Stimulated activated CD8-positive, alpha-beta memory T cell treated with anti-CD3 and anti-CD28 coated beads, Interleukin-12 subunit alpha, Interleukin-12 subunit beta, amount 100 ng/mL, for 4 hours (primary cell): ENCODE measurements around the gene CMPK2.
A peak's percentile ranks its signal among the peaks of the same experiment; 100 is the strongest.
"Not testable (repeated sequence)": the region's sequence is repeated elsewhere in the genome, so short reads cannot be mapped to it uniquely, and the experiment has no call there.

ENCODE experiments used
- DNase-seq: peaks from one replicate; pipeline ENCODE4 v3.0.0-alpha.2; 2020; ENCODE audit warnings: low read depth

CMPK2 gene

DNA sequence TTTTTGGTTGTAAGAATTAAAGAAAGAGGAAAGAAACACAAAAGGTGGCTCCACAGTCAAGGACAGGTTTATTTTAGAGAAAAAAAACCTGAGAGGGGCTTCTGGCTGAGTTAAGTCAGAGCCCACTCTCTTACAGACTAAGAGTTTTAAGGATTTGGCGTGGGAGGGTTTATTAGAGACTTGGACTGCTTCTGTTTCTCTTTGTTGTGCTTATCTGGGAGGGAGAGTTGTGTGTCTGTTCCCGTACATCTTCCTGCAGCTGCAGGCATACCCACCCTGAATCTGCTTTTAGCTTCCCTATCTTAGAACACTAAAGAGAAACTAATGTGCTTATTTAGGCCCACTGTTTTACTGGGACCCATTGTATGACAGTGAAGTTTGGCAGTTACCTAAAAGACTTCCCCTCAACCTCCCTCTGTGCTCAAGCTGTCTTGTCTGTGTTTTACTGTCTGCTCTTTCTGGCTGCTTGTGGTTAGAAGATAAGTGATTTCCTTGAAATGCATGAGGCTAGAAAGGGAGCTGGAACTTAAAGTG lies 14.6 kb upstream of the CMPK2 start:
- no peak for DNase-seq

DNA sequence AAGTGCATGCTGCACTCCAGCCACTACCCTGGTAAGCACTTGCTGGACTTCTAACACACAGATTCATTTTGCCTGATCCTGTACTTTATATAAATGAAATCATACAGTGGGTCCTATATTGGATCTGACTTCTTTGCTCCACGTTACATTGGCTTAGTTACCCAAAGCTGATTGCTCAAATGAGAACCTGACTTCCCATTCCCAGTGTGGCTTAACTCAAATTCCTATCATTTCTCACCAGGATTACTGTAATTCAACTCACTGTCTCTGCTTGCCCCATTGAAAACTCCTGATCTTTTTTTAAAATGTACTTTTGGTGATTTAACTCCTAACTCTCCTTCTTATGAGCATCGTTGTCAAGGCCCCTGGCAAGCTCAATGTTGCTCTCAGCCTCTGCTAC lies 13.3 kb upstream of the CMPK2 start:
- DNase-seq: no peak

DNA sequence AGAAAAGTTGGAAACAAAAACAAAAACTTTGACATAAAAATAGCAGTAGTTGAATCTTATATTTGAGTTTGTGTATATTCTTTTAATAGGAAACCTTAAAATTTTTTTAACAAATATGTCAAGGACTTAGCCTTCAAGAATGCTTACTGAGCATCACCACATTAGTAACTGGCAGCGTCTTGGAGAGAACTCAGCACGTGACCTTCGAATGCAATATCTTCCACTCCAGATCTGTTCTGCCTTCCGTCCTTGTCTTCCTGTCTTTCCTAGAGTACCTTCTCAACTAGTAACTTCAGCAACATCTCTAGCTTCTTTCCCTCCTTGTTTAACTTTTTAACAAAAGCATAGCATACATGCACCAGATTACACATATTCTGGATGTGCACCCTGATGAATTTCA lies 12.8 kb upstream of the CMPK2 start:
- no peak for DNase-seq

DNA sequence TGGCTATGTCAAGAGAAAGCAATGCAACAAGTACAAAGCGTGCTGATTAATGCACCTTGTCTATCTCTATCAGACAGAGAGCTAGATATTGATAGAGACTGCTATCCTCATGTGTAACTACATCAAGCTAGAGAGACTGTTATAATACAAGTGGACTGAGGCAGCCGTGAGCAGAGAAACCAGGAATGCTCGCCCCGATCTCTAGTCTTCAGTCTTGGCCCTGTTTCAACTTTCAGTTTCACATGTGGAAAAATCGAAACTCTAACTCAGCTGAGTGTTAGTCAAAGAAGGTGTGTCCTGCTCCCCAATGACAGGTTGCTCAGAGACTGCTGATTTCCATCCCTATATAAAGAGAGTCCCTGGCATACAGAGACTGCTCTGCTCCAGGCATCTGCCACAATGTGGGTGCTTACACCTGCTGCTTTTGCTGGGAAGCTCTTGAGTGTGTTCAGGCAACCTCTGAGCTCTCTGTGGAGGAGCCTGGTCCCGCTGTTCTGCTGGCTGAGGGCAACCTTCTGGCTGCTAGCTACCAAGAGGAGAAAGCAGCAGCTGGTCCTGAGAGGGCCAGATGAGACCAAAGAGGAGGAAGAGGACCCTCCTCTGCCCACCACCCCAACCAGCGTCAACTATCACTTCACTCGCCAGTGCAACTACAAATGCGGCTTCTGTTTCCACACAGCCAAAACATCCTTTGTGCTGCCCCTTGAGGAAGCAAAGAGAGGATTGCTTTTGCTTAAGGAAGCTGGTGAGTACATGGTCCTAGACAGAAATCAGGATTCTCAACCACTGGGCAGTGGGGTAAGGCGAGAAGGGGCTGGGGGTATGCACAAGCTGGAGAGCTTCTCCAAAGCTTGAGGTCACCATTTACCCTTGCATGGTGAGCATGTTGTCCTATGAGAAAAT lies 11.9 kb upstream of the CMPK2 start, which contains the start of gene RSAD2:
Gene RSAD2, plus strand, starts transcription at position 376 of the 903 bp plus-strand sequence. Its CDS starts 24 bp downstream, at position 400.
- peak; percentile 6 for DNase-seq

DNA sequence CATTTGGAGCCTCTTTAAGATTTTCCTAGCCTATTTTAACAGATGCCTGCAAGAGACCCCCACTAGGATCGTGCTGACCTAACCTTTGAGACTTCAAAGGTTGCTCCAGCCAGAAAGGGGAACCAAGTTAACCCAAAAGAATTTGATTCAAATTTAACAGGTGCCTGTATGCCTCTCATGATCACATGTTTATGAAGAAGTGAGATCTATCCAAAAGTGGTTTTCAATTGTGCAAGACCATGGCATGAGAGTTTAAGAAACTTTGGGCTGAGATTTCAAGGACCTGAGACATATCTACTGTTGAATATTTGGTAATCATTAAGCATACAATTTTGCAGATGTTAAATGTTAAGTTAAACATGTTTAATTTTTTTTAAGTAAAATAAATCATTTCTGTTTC lies 10.6 kb upstream of the CMPK2 start:
- no peak for DNase-seq

DNA sequence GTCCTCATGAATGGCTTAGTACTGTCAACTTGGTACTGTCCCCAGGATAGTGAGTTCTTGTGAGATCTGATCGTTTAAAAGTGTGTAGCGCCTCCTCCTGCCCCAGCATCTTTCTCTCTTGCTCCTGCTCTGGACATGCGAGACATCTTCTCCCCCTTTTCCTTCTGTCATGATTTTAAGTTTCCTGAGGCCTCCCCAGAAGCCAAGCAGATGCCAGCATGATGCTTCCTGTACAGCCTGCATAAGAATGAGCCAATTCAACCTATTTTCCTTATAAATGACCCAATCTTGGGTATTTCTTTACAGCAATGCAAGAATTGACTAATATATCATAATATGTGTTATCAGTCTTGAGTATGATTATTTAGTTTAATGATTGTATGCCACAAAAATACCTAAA lies 8.3 kb upstream of the CMPK2 start:
- DNase-seq: no peak

DNA sequence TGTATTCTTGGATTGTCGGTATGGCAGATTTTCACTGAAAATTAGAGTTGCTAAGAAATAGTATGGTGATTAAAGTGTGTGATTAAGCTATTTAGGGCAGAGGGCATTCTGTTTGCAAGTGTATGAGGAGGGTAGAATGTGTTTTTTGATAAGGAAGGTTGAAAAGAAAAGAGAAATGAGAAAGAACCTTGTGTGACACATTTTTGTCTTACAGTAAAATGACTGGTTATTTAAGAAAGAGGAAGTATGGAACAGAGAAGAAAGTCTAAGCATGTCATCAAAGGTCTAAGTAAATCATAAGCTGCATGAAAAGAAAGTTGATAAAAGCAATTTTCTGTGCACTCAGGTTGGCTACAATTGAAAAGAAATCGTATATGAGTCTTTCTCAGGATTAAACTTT lies 6.7 kb upstream of the CMPK2 start:
- DNase-seq: no peak

DNA sequence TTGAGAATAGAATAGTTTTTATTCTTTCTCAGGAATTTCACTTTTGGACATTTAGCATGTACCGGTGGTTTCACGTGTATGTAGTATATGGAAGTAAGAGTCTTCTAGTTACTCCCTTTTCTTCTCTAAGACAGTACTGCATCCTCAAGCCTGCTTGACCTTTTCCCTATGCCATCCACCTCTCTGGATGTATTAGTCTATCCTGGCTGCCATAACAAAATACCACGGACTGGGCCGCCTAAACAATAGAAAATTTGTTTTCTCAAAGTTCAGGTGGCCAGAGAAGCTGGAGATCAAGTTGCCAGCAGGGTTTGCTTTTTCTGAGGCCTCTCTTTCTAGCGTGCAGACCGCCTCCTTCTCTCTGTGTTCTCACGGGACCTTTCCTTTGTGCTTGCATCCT lies 1.3 kb upstream of the CMPK2 start:
- DNase-seq: no peak

DNA sequence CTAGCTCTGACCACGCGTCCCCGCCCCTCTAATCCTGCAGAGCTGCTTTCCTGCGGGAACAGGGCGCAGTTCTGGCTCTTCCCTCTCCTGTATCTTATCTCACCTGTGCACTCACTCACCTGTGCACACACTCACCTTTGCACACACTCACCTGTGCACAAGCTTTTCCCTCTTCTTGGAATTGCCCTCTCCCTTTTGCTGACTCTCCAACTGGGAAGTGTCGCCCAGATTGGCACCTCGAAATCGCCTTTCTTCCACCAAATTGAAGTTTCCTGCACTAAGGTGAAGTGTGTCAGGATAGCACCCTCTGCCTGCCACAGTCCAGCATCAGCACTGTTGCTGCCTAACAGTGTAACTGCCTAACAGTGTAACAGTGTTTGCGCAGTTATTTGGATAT lies 566 bp upstream of the CMPK2 start:
- DNase-seq: no peak

DNA sequence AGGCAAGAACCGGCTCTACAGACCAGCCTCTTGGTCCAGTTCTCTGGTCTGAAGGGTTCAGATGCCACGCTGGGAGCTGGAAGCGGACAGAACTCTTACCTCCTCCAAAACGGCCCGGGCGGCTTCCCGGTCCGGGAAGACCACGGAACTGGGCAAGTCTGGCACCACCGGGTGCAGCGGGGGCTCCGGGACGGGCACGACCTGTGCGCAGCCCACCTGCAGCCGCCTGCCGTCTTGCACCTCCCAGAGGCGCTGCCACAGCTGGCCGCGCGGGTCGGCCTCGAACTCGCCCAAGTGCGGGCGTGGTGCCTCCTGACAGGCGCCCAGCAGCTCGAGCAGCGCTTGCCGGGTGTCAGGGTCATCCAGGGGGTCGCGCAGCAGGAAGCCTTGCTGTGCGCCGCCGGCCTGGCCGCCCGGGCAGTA lies 773 bp downstream of the CMPK2 start:
- no peak for DNase-seq

DNA sequence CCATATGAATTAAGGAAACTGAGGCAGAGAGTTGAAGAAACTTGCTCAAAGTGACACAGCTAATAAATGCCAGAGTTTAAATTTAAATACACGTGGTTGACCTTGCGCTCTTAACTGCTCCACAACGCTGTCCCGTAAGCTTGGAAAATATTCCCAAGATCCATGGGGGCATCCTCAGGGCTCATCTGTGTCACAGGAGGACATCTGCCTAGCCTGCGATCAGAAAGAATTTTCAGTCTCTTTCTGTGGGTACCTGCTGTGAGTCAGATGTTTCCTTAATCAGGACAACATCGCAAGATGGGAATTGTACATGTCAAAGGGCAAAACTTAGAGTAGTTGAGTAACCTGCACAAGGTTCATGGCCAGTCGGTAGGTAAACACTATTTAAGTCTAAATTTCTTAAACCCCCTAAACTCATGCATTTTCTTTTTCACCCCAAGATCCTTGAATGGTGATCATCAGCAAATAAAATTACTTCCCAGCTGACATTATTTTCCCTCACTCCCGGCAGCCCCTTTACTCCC lies 1.4 kb downstream of the CMPK2 start:
- no peak for DNase-seq

DNA sequence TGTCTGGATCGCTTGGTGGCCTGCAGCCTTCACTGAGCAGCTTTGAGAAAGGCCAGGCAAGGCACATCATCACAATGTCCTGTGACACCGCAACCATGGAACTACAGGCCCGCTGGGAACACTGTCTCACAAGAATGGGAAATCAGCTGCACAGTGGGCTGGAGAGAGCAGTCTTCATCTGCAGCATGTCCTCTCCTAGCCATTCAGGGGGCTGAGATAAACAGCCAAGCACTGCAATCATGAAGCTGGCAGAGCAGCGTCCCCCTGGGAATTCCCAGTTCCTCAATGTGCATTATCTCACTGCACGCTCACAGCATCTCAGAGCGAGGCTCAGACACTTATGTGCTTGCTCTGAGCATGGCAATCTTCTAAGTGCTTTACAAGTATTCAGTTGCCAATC lies 1.9 kb downstream of the CMPK2 start:
- no peak for DNase-seq

DNA sequence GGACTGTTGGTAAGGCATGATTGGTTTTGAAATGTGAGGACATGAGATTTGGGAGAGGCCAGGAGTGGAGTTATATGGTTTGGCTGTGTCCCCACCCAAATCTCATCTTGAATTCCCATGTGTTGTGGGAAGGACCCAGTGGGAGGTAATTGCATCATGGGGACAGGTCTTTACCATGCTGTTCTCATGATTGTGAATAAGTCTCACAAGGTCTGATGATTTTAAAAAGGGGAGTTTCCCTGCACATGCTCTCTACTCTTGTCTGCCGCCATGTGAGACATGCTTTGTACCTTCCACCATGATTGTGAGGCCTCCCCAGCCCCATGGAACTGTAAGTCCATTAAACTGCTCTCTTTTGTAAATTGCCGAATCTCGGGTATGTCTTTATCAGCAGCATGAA lies 5.4 kb downstream of the CMPK2 start:
- DNase-seq: no peak

DNA sequence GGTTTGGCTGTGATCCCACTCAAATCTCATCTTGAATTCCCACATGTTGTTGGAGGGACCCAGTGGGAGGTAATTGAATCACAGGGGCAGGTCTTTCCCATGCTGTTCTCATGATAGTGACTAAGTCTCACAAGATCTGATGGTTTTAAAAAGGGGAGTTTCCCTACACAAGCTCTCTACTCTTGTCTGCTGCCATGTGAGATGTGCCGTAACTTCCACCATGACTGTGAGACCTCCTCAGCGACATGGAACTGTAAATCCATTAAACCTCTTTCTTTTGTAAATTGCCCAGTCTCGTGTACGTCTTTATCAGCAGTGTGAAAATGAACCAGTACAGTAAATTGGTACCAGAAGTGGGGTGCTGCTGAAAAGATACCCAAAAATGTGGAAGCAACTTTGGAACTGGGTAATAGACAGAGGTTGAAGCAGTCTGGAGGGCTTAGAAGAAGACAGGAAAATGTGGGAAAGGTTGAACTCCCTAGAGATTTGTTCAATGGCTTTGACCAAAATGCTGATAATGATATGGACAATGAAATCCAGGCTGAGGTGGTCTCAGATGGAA lies 7.2 kb downstream of the CMPK2 start:
- not testable (repeated sequence) for DNase-seq

DNA sequence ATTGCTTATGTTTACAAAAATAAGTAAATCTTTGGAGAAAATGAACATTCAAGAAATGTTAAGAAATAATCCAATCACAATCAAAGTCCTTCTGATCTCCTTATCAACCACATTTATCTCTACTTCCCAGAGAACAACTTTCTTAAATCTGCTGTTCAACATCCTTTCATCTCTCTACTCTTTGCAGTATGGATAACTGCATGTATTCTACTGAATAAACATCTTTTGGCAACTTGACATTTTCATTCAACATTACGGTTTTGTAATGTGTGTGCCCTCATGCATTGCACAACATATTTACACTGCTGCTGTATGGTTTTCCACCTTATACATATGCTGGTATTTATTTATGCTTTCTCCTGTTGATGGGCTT lies 9.2 kb downstream of the CMPK2 start:
- no peak for DNase-seq

DNA sequence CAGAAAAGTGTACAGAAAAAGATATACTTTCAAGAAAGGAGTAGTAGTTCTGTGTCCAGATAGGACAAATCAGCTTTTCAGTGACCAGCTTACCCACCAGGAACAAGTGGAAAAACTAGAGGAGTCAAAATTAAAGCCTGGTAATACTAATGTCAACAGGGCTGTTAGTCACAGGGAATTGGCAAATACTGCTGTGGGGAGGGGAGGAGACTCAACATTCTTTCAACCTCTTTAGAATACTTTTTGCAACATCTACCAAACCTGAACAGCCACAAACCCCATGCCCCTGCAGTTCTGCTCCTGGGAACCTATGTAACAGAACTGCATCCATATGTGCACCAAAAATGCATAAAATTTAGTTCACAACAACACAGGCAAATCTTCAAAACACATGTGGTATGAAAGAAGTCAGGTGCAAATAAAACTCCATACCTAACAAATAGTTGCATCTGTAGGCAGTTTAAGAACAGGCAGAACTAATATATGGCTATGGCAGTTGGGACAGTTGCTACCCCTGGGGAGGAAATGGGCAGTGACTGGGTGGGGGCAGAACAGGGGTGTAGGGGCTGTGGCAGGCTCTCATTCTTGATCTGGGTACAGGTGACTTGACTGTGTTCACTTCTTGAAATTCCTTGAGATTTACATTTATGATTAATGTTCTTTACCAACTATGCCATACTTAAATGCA lies 9.7 kb downstream of the CMPK2 start:
- DNase-seq: no peak

DNA sequence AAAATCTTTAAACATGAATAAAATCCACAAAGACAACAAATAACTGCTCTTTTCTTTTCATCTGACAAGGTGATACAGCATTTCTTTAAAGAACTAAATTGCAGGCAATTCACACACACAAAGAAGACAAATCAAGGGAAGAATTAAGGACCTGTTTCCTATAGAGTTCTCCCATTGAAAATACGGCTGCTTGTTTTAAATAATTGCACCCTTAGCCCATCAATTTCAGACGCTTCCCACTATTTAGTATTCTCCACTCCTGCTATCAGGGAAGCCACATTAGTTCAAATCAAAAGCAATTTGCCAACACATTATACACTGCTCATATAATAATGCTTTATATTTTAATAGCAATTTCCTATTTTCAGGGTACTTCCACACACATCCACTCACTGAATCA lies 11.3 kb downstream of the CMPK2 start:
- no peak for DNase-seq

DNA sequence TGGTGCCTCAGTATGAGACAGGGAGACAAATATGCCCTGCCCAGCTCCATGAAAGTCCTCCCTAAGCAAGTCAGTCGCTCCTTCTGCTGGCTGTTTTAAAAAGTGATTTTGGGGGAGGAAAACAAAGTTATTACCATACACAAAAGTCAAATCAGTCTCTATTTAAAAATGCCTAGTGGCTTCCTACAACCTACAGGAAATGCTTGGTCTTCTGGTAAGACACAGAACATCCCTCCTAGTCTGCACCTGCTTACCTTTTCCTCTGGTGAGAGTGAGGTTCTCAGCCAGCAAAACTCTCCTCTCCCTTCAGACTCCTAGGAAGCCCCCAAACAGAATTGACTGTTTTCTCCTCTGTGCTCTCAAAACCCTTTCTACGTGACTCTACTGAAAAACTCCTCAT lies 13.5 kb downstream of the CMPK2 start:
- no peak for DNase-seq

DNA sequence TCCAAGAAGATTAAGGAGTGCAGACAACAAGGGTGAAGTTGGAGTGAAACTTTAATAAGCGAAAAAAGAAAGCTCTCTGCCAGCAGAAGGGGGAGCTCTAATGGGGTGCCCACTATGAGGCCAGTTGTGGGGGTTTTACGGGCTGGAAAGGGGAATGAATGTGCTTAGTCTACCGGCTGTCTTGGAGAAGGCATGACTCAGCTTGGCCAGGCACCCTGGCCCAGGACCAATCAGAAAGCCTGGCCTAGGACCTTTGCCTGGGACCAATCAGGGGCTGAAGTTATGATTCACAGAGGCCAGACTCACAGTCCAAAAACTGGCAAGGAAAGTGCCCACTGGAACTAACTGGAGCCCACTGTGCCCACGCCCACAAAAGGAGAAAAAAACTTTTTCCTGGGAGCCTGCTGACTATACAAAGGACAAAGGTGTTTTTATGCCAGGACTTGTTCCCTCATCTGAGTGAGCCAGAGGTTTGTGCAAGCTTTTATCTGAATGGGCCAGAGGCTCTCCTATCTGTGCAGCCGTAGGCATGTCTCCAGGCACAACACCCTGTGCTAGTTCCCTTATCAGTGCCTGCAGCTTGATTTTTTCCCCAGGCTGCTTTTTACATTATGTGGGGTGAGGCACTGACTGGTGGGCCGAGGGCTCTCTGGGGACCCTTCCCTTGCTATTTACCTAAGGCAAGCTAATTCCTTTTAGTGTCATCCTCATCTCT lies 18.6 kb downstream of the CMPK2 start:
- no peak for DNase-seq

DNA sequence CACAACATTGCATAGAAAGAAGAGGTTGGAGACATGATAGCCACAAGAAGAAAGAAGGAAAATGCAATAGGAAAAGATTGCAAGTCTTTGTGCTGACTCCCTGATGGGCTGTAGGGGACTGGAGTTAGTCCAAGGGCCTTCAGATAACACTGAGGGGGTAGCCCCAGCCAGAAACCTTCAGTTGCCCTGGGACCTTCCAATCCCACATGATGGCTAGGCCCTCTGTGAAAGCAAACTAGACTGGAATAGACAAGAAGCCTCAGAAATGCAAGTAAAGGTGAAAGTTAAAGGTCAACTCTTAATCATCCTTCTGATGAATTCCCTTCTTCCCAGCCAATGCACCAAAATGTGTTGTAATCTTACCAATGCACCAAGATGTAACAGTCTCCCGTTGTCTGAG lies 19.2 kb downstream of the CMPK2 start:
- no peak for DNase-seq

DNA sequence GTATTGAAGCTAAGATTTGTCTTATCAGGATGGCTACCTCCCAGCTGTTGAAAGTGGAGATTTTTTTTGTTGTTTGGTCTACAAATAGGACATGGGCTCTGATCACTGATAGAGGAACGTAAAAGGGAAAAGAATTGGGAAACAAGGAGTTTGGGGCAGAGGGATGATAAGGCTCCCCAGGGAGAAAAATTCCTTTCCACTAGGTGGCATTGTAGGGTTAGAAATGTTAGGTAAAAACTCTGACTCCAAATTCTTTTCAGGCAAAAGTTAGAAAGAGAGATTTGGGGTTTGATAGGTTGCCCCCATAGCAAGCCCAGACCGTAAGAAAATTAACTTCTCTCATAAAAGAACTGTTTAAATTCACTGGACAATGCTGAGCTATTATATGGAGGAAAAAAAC lies 19.8 kb downstream of the CMPK2 start:
- no peak for DNase-seq

DNA sequence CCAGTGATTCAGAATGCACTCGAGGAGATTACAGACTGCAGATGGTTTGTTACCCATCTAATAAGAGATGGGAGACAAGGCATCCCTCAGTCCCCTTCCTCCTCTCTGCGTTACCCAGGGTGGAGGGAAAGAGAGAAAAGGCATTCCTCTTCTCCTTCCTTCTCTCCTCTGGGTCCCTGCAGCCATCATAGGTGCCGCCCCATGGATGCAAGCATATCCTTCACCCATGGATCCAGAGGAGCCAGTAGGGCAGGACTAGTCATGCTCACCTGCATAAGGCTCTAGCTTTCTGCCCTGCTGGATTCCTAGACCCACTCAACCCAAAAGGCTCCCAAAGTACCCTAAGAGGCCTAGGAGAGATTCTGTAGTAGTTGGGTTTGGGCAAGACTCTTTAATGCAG lies 20.4 kb downstream of the CMPK2 start:
- no peak for DNase-seq
